SK-N-SH treated with all-trans-retinoic acid at 6 μM for 48 hours (cell line): ENCODE results near the gene DHRS7B.

Source experiments
- ATAC-seq: fragments of 200-7000 bp; cut with Tn5 transposase; 3 replicates; pipeline ENCODE4 v1.9.1; 2020; ENCODE audit warnings: mild to moderate bottlenecking, moderate library complexity
- ARNTL ChIP-seq: fragments of 450-650 bp; formaldehyde crosslinking; IDR thresholded peaks from 2 replicates; pipeline ENCODE4 v1.5.0; 2020; ENCODE audit warnings: low read depth, mild to moderate bottlenecking, moderate library complexity, borderline replicate concordance
- BACH2 ChIP-seq: fragments of 250-450 bp; sonication (Bioruptor Pico); IDR thresholded peaks from 2 replicates; pipeline ENCODE4 v1.9.0; 2021; ENCODE audit warnings: mild to moderate bottlenecking, borderline replicate concordance
- CSDC2 ChIP-seq: fragments of 250-450 bp; sonication (Bioruptor Pico); IDR thresholded peaks from 2 replicates; pipeline ENCODE4 v1.5.0; 2020; ENCODE audit warnings: mild to moderate bottlenecking, moderate library complexity
- ESRRG ChIP-seq: fragments of 250-450 bp; sonication (Bioruptor Pico); IDR thresholded peaks from 2 replicates; pipeline ENCODE4 v1.6.1; 2021; ENCODE audit warnings: mild to moderate bottlenecking
- GLIS3 ChIP-seq: fragments of 250-450 bp; sonication (Bioruptor Pico); IDR thresholded peaks from 2 replicates; pipeline ENCODE4 v1.5.0; 2020; ENCODE audit warnings: mild to moderate bottlenecking, moderate library complexity
- ISL1 ChIP-seq: fragments of 250-450 bp; sonication (Bioruptor Pico); IDR thresholded peaks from 2 replicates; pipeline ENCODE4 v2.1.2; 2022; ENCODE audit warnings: mild to moderate bottlenecking, moderate library complexity
- OSR1 ChIP-seq: fragments of 250-450 bp; sonication (Bioruptor Pico); IDR thresholded peaks from 2 replicates; pipeline ENCODE4 v1.8.0; 2022; ENCODE audit warnings: moderate library complexity, mild to moderate bottlenecking, inconsistent platforms
- PPARA ChIP-seq: fragments of 250-450 bp; sonication (Bioruptor Pico); IDR thresholded peaks from 2 replicates; pipeline ENCODE4 v1.5.0; 2020; ENCODE audit warnings: mild to moderate bottlenecking, borderline replicate concordance
- TCF4 ChIP-seq: fragments of 250-450 bp; sonication (Bioruptor Pico); IDR thresholded peaks from 2 replicates; pipeline ENCODE4 v1.8.0; 2021; ENCODE audit warnings: mild to moderate bottlenecking, moderate library complexity, borderline replicate concordance
- TOX ChIP-seq: fragments of 250-450 bp; sonication (Bioruptor Pico); IDR thresholded peaks from 2 replicates; pipeline ENCODE4 v1.8.0; 2021; ENCODE audit warnings: mild to moderate bottlenecking, moderate library complexity, borderline replicate concordance
- ZC3H10 ChIP-seq: fragments of 250-450 bp; sonication (Bioruptor Pico); IDR thresholded peaks from 2 replicates; pipeline ENCODE4 v1.5.1; 2021; ENCODE audit warnings: mild to moderate bottlenecking, moderate library complexity
- ZFP3 ChIP-seq: fragments of 250-450 bp; sonication (Bioruptor Pico); IDR thresholded peaks from 2 replicates; pipeline ENCODE4 v1.5.0; 2020; ENCODE audit warnings: mild to moderate bottlenecking, moderate library complexity
- ZFP30 ChIP-seq: fragments of 450-650 bp; formaldehyde crosslinking; IDR thresholded peaks from 2 replicates; pipeline ENCODE4 v1.5.0; 2022; ENCODE audit warnings: mild to moderate bottlenecking, moderate library complexity
- ZNF8 ChIP-seq: fragments of 450-650 bp; formaldehyde crosslinking; IDR thresholded peaks from 2 replicates; pipeline ENCODE4 v1.5.0; 2020; ENCODE audit warnings: mild to moderate bottlenecking, moderate library complexity
- TF ChIP-seq, protein P1 (sequence below): fragments of 250-450 bp; sonication (Bioruptor Pico); IDR thresholded peaks from 2 replicates; pipeline ENCODE4 v1.8.0; 2020; ENCODE audit warnings: mild to moderate bottlenecking, moderate library complexity, borderline replicate concordance
- TF ChIP-seq, protein P2 (sequence below): fragments of 250-450 bp; sonication (Bioruptor Pico); IDR thresholded peaks from 2 replicates; pipeline ENCODE4 v1.8.0; 2021; ENCODE audit warnings: low read depth, mild to moderate bottlenecking, moderate library complexity, borderline replicate concordance
- TF ChIP-seq, protein P3 (sequence below): fragments of 250-450 bp; sonication (Bioruptor Pico); IDR thresholded peaks from 2 replicates; pipeline ENCODE4 v1.5.0; 2020; ENCODE audit warnings: mild to moderate bottlenecking, moderate library complexity

The DHRS7B gene

DNA sequence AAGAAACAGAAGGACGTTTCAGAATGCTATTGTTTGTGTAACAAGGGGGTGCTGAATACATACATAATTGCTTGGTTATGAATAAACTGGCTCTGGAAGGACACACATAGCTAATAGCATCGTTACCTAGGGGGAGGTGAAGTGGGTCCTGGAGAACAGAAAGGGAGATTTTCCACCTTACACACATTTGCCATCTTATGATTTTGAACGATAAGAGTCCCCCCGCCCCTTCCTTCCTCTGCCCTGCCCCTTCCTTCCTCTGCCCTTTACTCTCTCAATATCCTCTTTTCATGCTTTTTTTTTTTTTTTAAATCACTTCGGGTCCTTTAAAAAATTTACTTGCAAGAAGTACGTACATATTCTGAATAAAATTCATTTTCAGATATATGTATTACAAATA is 902 bp upstream of the DHRS7B start:
- TF ChIP-seq ISL1 (CRISPR knock-in tag) (no peak), OSR1 (CRISPR knock-in tag) (no peak), BACH2 (CRISPR knock-in tag) (no peak), ESRRG (CRISPR knock-in tag) (no peak), PPARA (CRISPR knock-in tag) (no peak)
- TF ChIP-seq, protein P1, sequence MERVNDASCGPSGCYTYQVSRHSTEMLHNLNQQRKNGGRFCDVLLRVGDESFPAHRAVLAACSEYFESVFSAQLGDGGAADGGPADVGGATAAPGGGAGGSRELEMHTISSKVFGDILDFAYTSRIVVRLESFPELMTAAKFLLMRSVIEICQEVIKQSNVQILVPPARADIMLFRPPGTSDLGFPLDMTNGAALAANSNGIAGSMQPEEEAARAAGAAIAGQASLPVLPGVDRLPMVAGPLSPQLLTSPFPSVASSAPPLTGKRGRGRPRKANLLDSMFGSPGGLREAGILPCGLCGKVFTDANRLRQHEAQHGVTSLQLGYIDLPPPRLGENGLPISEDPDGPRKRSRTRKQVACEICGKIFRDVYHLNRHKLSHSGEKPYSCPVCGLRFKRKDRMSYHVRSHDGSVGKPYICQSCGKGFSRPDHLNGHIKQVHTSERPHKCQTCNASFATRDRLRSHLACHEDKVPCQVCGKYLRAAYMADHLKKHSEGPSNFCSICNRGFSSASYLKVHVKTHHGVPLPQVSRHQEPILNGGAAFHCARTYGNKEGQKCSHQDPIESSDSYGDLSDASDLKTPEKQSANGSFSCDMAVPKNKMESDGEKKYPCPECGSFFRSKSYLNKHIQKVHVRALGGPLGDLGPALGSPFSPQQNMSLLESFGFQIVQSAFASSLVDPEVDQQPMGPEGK (CRISPR knock-in tag), result no peak
- TF ChIP-seq, all 23 proteins: peak for 0
- no peak for ATAC-seq

DNA sequence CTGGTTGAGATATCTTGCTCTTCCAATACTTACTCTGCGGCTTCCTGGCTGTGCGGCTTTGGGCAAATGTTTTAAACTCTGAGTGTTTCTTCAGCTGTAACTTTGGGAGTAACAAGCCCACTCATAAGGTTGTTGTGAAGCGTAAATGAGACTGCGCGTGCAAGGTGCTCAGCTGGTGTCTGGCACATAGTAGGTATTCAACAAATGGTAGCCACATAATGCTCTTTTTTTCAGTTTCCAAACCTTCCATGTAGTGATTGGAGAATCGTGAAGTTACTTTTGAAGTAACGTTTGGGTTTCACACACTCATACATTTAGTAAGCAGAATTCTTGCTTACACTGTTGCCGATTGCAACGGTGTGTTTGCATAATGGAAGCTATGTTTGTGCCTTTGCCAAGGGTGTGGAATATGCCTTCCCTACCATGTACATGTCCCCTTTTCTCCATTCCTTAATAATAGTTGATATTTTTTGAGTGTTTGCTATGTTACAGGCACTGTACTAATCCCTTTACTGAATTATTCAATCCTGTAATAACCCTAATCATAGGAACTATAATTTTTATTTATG is 829 bp downstream of the DHRS7B start:
- no peak for ATAC-seq
- TF ChIP-seq, protein P2, sequence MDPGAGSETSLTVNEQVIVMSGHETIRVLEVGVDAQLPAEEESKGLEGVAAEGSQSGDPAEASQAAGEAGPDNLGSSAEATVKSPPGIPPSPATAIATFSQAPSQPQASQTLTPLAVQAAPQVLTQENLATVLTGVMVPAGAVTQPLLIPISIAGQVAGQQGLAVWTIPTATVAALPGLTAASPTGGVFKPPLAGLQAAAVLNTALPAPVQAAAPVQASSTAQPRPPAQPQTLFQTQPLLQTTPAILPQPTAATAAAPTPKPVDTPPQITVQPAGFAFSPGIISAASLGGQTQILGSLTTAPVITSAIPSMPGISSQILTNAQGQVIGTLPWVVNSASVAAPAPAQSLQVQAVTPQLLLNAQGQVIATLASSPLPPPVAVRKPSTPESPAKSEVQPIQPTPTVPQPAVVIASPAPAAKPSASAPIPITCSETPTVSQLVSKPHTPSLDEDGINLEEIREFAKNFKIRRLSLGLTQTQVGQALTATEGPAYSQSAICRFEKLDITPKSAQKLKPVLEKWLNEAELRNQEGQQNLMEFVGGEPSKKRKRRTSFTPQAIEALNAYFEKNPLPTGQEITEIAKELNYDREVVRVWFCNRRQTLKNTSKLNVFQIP (CRISPR knock-in tag), result no peak
- TF ChIP-seq ZC3H10 (CRISPR knock-in tag) (no peak), ZFP30 (CRISPR knock-in tag) (no peak), BACH2 (CRISPR knock-in tag) (no peak), ZNF8 (CRISPR knock-in tag) (no peak)
- TF ChIP-seq, protein P3, sequence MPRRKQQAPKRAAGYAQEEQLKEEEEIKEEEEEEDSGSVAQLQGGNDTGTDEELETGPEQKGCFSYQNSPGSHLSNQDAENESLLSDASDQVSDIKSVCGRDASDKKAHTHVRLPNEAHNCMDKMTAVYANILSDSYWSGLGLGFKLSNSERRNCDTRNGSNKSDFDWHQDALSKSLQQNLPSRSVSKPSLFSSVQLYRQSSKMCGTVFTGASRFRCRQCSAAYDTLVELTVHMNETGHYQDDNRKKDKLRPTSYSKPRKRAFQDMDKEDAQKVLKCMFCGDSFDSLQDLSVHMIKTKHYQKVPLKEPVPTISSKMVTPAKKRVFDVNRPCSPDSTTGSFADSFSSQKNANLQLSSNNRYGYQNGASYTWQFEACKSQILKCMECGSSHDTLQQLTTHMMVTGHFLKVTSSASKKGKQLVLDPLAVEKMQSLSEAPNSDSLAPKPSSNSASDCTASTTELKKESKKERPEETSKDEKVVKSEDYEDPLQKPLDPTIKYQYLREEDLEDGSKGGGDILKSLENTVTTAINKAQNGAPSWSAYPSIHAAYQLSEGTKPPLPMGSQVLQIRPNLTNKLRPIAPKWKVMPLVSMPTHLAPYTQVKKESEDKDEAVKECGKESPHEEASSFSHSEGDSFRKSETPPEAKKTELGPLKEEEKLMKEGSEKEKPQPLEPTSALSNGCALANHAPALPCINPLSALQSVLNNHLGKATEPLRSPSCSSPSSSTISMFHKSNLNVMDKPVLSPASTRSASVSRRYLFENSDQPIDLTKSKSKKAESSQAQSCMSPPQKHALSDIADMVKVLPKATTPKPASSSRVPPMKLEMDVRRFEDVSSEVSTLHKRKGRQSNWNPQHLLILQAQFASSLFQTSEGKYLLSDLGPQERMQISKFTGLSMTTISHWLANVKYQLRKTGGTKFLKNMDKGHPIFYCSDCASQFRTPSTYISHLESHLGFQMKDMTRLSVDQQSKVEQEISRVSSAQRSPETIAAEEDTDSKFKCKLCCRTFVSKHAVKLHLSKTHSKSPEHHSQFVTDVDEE (CRISPR knock-in tag), result no peak
- TF ChIP-seq, all 23 proteins: peak for 0

DNA sequence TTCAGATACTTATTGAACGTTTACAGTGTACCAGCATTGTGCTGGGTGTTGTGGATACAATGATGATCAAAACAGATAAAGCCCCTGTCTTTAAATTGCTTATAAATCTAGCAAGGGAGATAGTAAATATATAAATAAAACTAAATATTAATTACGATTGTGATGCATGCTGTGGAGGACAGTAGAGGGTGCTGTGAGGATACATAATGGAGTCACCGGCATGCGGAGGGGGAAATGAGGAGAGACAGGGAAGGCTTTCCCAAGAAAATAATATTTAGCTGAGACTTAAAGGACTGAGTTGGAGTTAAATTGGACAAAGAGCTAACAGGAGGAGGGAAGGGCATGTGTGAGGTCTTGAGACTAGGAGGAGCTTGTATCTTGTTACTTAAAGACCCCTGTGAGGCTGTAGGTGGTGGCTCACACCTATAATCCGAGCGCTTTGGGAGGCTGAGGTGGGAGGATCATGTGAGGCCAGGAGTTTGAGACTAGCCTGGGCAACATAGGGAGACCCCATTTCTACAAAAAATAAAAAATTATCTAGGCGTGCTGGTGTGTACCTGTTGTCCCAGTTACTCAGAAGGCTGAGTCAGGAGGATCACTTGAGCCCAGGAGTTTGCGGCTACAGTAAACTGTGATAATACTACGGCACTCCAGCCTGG is 2.4 kb downstream of the DHRS7B start:
- ATAC-seq, result peak; percentile 20; the same call in 2 of the 3 replicates
- TF ChIP-seq, protein P1 (CRISPR knock-in tag), result no peak
- TF ChIP-seq ZFP3 (CRISPR knock-in tag) (no peak), TOX (CRISPR knock-in tag) (no peak), PPARA (CRISPR knock-in tag) (no peak), GLIS3 (CRISPR knock-in tag) (no peak), CSDC2 (CRISPR knock-in tag) (no peak), ARNTL (no peak)
- TF ChIP-seq, protein P2 (CRISPR knock-in tag), result no peak
- TF ChIP-seq, all 23 proteins: peak for 0

DNA sequence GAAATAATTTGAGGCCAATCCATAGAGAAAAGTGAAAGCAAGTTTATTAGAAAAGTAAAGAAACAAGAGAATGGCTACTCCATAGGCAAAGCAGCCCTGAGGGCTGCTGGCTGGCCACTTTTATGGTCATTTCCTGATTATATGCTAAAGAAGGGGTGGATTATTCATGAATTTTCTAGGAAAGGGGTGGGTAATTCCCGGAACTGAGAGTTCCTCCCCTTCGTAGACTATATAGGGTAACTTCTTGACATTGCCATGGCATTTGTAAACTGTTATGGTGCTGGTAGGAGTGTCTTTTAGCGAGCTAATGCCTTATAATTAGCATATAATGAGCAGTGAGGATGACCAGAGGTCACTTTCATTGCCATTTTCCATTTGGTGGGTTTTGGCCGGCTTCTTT is 4.4 kb downstream of the DHRS7B start:
- no peak for ATAC-seq
- TF ChIP-seq TCF4 (no peak), PPARA (CRISPR knock-in tag) (no peak), CSDC2 (CRISPR knock-in tag) (no peak), BACH2 (CRISPR knock-in tag) (no peak), TOX (CRISPR knock-in tag) (no peak), ARNTL (no peak), ZFP30 (CRISPR knock-in tag) (no peak), ZC3H10 (CRISPR knock-in tag) (no peak)
- TF ChIP-seq, protein P3 (CRISPR knock-in tag), result no peak
- TF ChIP-seq, protein P1 (CRISPR knock-in tag), result no peak
